Measurements from ENCODE around the gene MTRF1. TPM values are rescaled to one million over a fixed set of nuclear protein-coding genes. Genes with fewer than 3 reads are reported as not detected.

The MTRF1 gene
- total and polyA plus RNA-seq, 9 of the 15 experiments (the other 6 are each of a cell fraction or from before 2014, with no cell fraction given): 12.5 to 33.7 (median 20.1) TPM

GRCh38 chr13:41231786-41232185 lies 31.6 kb downstream of the MTRF1 start:
- Histone ChIP-seq H2AFZ (ENCODE audit: low read depth, low read length) (no peak overlapping the region), H3K4me3 (no peak overlapping the region), H3K9me3 (replicated peaks; ENCODE audit: control insufficient read depth, insufficient read depth, low read depth, low read length) (no peaks in the 10 kb centered on the region), H4K20me1 (replicated peaks; ENCODE audit: control insufficient read depth, insufficient read depth, low read length) (no peaks in the 10 kb centered on the region), H3K27ac (ENCODE audit: extremely low read depth, low read depth, low read length) (no peak overlapping the region), H3K9ac (ENCODE audit: insufficient read depth in 1 of 2, low read depth in 2 of 2, low read length in 2 of 2) (no peak overlapping the region), H3K79me2 (ENCODE audit: control insufficient read depth, insufficient read depth, low read length) (no peaks in the 10 kb centered on the region), H3K27me3 (ENCODE audit: control insufficient read depth in 2 of 2, insufficient read depth in 2 of 2, low read length in 2 of 2) (no peaks in the 10 kb centered on the region), H3K9me1 (ENCODE audit: control insufficient read depth, insufficient read depth, low read length) (no peaks in the 10 kb centered on the region), H3K36me3 (ENCODE audit: control insufficient read depth, insufficient read depth, low read length) (peaks cover 14% of the 10 kb centered on the region; the same call in 1 of the 3 replicates), H3K4me1 (replicated peaks in 1 of 2; ENCODE audit: control insufficient read depth in 2 of 2, insufficient read depth in 2 of 2, low read length in 2 of 2) (no peaks in the 10 kb centered on the region), H3K4me2 (ENCODE audit: insufficient read depth, low read length) (no peak overlapping the region)
- DNase-seq (ENCODE audit: extremely low read depth in 1 of 4, low spot score in 3 of 4) (peak in 1 of 4 experiments; percentile 31), ATAC-seq (no peak), FAIRE-seq (no peak)
- in situ Hi-C loops (cut with MboI): no loop called here
- 26% methylated on average over 3 of the region's 3 CpGs for WGBS (ENCODE audit: insufficient coverage, low coverage, missing lambda C conversion rate)
- ChIA-PET CTCF (ENCODE audit: low intra/inter-chr PET ratio) (no interaction called here), POLR2A (interaction anchor here (1.1 to 1.2 kb wide), 2 partner anchors 11 to 13 kb away, joined by 3 to 4 read pairs; no protein-coding TSS in a partner anchor)
- no TSS peak for BruUV-seq (replicated peaks)
- TF ChIP-seq PHTF2 (CRISPR knock-in tag; IDR thresholded peaks at IDR 0.05): no peak
- no peak for TF ChIP-seq MEF2A (IDR thresholded peaks at IDR 0.05; ENCODE audit: control insufficient read depth, low read depth, low read length)
- no peak for TF ChIP-seq MYBL2 (IDR thresholded peaks at IDR 0.05; ENCODE audit: low read depth)
- no peak for TF ChIP-seq MYBL2 (CRISPR knock-in tag; IDR thresholded peaks at IDR 0.05; ENCODE audit: borderline replicate concordance)
- TF ChIP-seq NFIC (IDR thresholded peaks at IDR 0.05): peak; percentile 71
- no peak for TF ChIP-seq ZBTB26 (CRISPR knock-in tag; IDR thresholded peaks at IDR 0.05)
- intact Hi-C loops (cut with micrococcal nuclease): no loop called here
